HepG2 (cell line): ENCODE results near the gene TXNDC12.

Source experiments
- CBX5 ChIP-seq: sonication (generic); formaldehyde crosslinking; IDR thresholded peaks from 2 replicates; pipeline ENCODE4 v1.4.0; 2020; ENCODE audit warnings: missing genetic modification reagents, borderline replicate concordance
- CREB1 ChIP-seq, 2 experiments: fragments of 450-650 bp in 1 of 2; IDR thresholded peaks; 2 replicates each; pipeline ENCODE4 v1.6.1; 2016 to 2017; ENCODE audit warnings: control low read depth in 1 of 2, mild to moderate bottlenecking in 1 of 2, missing compliant biosample characterization in 1 of 2, missing genetic modification characterization in 1 of 2
- CTCF ChIP-seq: sonication (generic); formaldehyde crosslinking; IDR thresholded peaks from 2 replicates; pipeline ENCODE4 v1.5.0; 2020; ENCODE audit warnings: mild to moderate bottlenecking, missing genetic modification reagents, moderate library complexity
- ERF ChIP-seq: IDR thresholded peaks from 2 replicates; pipeline ENCODE4 v1.6.1; 2018; ENCODE audit warnings: missing biosample characterization, missing genetic modification reagents
- KDM5A ChIP-seq: fragments of 200-600 bp; sonication (generic); IDR thresholded peaks from 2 replicates; pipeline ENCODE4 v1.7.0; 2018; ENCODE audit warnings: antibody characterized with exemption, mild to moderate bottlenecking, low read length, borderline replicate concordance
- KLF16 ChIP-seq, 2 experiments: sonication (generic) in 1 of 2; formaldehyde crosslinking in 1 of 2; IDR thresholded peaks; 2 replicates each; pipeline versions ENCODE4 v1.6.1 to v1.8.0; 2016 to 2023; ENCODE audit warnings: missing genetic modification reagents in 2 of 2, missing compliant biosample characterization in 1 of 2
- NCOA5 ChIP-seq: sonication (generic); formaldehyde crosslinking; IDR thresholded peaks from 2 replicates; pipeline ENCODE4 v1.4.0; 2020; ENCODE audit warnings: missing genetic modification reagents
- YEATS2 ChIP-seq: sonication (generic); formaldehyde crosslinking; IDR thresholded peaks from 2 replicates; pipeline ENCODE4 v1.4.0; 2020; ENCODE audit warnings: missing genetic modification reagents, borderline replicate concordance
- ZBTB21 ChIP-seq: sonication (generic); formaldehyde crosslinking; IDR thresholded peaks from 2 replicates; pipeline ENCODE4 v1.4.0; 2020; ENCODE audit warnings: missing genetic modification reagents
- ZNF256 ChIP-seq: sonication (generic); formaldehyde crosslinking; conservative IDR thresholded peaks from 2 replicates; pipeline ENCODE4 v1.4.0; 2020; ENCODE audit warnings: missing genetic modification reagents
- TF ChIP-seq, protein P1 (sequence below): IDR thresholded peaks from 2 replicates; pipeline ENCODE4 v1.6.1; 2018; ENCODE audit warnings: missing genetic modification reagents
- TF ChIP-seq, protein P2 (sequence below): sonication (generic); formaldehyde crosslinking; IDR thresholded peaks from 2 replicates; pipeline ENCODE4 v1.4.0; 2020; ENCODE audit warnings: mild to moderate bottlenecking, missing genetic modification reagents
- TF ChIP-seq, protein P3 (sequence below): sonication (generic); formaldehyde crosslinking; IDR thresholded peaks from 2 replicates; pipeline ENCODE4 v1.9.0; 2021; ENCODE audit warnings: missing genetic modification reagents, borderline replicate concordance
- TF ChIP-seq, protein P4 (sequence below): IDR thresholded peaks from 2 replicates; pipeline ENCODE4 v1.6.1; 2016; ENCODE audit warnings: low read depth, missing genetic modification reagents, missing compliant biosample characterization

- TF ChIP-seq, protein P1, sequence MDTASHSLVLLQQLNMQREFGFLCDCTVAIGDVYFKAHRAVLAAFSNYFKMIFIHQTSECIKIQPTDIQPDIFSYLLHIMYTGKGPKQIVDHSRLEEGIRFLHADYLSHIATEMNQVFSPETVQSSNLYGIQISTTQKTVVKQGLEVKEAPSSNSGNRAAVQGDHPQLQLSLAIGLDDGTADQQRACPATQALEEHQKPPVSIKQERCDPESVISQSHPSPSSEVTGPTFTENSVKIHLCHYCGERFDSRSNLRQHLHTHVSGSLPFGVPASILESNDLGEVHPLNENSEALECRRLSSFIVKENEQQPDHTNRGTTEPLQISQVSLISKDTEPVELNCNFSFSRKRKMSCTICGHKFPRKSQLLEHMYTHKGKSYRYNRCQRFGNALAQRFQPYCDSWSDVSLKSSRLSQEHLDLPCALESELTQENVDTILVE (CRISPR knock-in tag), result no peak
- TF ChIP-seq CREB1 (IDR thresholded peaks at IDR 0.05), result no peak
- TF ChIP-seq CREB1 (CRISPR knock-in tag; IDR thresholded peaks at IDR 0.05), result no peak
- TF ChIP-seq NCOA5, result no peak
- TF ChIP-seq CTCF (CRISPR knock-in tag), result no peak
- TF ChIP-seq, protein P2, sequence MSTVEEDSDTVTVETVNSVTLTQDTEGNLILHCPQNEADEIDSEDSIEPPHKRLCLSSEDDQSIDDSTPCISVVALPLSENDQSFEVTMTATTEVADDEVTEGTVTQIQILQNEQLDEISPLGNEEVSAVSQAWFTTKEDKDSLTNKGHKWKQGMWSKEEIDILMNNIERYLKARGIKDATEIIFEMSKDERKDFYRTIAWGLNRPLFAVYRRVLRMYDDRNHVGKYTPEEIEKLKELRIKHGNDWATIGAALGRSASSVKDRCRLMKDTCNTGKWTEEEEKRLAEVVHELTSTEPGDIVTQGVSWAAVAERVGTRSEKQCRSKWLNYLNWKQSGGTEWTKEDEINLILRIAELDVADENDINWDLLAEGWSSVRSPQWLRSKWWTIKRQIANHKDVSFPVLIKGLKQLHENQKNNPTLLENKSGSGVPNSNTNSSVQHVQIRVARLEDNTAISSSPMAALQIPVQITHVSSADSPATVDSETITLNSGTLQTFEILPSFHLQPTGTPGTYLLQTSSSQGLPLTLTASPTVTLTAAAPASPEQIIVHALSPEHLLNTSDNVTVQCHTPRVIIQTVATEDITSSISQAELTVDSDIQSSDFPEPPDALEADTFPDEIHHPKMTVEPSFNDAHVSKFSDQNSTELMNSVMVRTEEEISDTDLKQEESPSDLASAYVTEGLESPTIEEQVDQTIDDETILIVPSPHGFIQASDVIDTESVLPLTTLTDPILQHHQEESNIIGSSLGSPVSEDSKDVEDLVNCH (CRISPR knock-in tag), result no peak
- TF ChIP-seq, protein P3, sequence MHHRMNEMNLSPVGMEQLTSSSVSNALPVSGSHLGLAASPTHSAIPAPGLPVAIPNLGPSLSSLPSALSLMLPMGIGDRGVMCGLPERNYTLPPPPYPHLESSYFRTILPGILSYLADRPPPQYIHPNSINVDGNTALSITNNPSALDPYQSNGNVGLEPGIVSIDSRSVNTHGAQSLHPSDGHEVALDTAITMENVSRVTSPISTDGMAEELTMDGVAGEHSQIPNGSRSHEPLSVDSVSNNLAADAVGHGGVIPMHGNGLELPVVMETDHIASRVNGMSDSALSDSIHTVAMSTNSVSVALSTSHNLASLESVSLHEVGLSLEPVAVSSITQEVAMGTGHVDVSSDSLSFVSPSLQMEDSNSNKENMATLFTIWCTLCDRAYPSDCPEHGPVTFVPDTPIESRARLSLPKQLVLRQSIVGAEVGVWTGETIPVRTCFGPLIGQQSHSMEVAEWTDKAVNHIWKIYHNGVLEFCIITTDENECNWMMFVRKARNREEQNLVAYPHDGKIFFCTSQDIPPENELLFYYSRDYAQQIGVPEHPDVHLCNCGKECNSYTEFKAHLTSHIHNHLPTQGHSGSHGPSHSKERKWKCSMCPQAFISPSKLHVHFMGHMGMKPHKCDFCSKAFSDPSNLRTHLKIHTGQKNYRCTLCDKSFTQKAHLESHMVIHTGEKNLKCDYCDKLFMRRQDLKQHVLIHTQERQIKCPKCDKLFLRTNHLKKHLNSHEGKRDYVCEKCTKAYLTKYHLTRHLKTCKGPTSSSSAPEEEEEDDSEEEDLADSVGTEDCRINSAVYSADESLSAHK (CRISPR knock-in tag), result no peak
- no peak for TF ChIP-seq YEATS2 (CRISPR knock-in tag)
- no peak for TF ChIP-seq ZNF256 (CRISPR knock-in tag)
- no peak for TF ChIP-seq ZBTB21 (CRISPR knock-in tag)
- TF ChIP-seq, protein P4, sequence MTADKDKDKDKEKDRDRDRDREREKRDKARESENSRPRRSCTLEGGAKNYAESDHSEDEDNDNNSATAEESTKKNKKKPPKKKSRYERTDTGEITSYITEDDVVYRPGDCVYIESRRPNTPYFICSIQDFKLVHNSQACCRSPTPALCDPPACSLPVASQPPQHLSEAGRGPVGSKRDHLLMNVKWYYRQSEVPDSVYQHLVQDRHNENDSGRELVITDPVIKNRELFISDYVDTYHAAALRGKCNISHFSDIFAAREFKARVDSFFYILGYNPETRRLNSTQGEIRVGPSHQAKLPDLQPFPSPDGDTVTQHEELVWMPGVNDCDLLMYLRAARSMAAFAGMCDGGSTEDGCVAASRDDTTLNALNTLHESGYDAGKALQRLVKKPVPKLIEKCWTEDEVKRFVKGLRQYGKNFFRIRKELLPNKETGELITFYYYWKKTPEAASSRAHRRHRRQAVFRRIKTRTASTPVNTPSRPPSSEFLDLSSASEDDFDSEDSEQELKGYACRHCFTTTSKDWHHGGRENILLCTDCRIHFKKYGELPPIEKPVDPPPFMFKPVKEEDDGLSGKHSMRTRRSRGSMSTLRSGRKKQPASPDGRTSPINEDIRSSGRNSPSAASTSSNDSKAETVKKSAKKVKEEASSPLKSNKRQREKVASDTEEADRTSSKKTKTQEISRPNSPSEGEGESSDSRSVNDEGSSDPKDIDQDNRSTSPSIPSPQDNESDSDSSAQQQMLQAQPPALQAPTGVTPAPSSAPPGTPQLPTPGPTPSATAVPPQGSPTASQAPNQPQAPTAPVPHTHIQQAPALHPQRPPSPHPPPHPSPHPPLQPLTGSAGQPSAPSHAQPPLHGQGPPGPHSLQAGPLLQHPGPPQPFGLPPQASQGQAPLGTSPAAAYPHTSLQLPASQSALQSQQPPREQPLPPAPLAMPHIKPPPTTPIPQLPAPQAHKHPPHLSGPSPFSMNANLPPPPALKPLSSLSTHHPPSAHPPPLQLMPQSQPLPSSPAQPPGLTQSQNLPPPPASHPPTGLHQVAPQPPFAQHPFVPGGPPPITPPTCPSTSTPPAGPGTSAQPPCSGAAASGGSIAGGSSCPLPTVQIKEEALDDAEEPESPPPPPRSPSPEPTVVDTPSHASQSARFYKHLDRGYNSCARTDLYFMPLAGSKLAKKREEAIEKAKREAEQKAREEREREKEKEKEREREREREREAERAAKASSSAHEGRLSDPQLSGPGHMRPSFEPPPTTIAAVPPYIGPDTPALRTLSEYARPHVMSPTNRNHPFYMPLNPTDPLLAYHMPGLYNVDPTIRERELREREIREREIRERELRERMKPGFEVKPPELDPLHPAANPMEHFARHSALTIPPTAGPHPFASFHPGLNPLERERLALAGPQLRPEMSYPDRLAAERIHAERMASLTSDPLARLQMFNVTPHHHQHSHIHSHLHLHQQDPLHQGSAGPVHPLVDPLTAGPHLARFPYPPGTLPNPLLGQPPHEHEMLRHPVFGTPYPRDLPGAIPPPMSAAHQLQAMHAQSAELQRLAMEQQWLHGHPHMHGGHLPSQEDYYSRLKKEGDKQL (CRISPR knock-in tag), result no peak
- no peak for TF ChIP-seq KDM5A
- no peak for TF ChIP-seq CBX5 (CRISPR knock-in tag)
- TF ChIP-seq KLF16 (CRISPR knock-in tag; IDR thresholded peaks at IDR 0.05), result no peak
- TF ChIP-seq ERF, result no peak
Measured at GRCh38 chr1:52070704-52071103, 15.7 kb upstream of the TXNDC12 start.
